Activated CD4-positive, alpha-beta T cell treated with anti-CD3 and anti-CD28 coated beads for 24 hours (primary cell): Measurements from ENCODE around the gene NDUFB8.
A peak's percentile ranks its signal among the peaks of the same experiment; 100 is the strongest.

Source experiments
- DNase-seq, 2 donors: peaks; one replicate each; pipeline ENCODE4 v3.0.0-alpha.2; 2020; ENCODE audit warnings: low read depth in 2 of 2

The NDUFB8 gene

GRCh38 chr10:100535715-100536353 is 6.2 kb upstream of the NDUFB8 start, which contains the start of gene HIF1AN:
Gene HIF1AN, plus strand, starts transcription at chr10:100535943. Its CDS starts 16 bp downstream, at chr10:100535959.
- peak; percentile 73 to 82 for DNase-seq

GRCh38 chr10:100535338-100535714 is 5.7 kb upstream of the NDUFB8 start:
- DNase-seq: no peak

GRCh38 chr10:100534726-100535125 is 5.1 kb upstream of the NDUFB8 start:
- DNase-seq: no peak

- DNase-seq: no peak
These were observed 2.1 kb upstream of the NDUFB8 start for GRCh38 chr10:100531761-100532160.

- no peak for DNase-seq
These were observed 673 bp downstream of the NDUFB8 start for GRCh38 chr10:100528921-100529474.

- DNase-seq: no peak
These were observed 1.4 kb downstream of the NDUFB8 start for GRCh38 chr10:100528123-100528886.

GRCh38 chr10:100524638-100525037 is 5.0 kb downstream of the NDUFB8 start:
- DNase-seq: no peak

- DNase-seq: no peak
These were observed 5.5 kb downstream of the NDUFB8 start for GRCh38 chr10:100524206-100524605.

GRCh38 chr10:100522945-100523344 is 6.7 kb downstream of the NDUFB8 start:
- no peak for DNase-seq

- no peak for DNase-seq
These were observed 7.4 kb downstream of the NDUFB8 start for GRCh38 chr10:100522107-100522801.

- DNase-seq: no peak
These were observed 8.9 kb downstream of the NDUFB8 start for GRCh38 chr10:100520811-100521210.

- no peak for DNase-seq
These were observed 10.2 kb downstream of the NDUFB8 start, which contains the start of gene SEC31B for GRCh38 chr10:100519311-100520051. Gene SEC31B, minus strand, starts transcription at chr10:100519861. Its CDS starts 2,909 bp downstream, at chr10:100516952.

- peak; percentile 43 to 49 for DNase-seq
These were observed 10.9 kb downstream of the NDUFB8 start for GRCh38 chr10:100518761-100519241.

GRCh38 chr10:100516847-100517246 is 12.8 kb downstream of the NDUFB8 start:
- no peak for DNase-seq

GRCh38 chr10:100515612-100516011 is 14.1 kb downstream of the NDUFB8 start:
- DNase-seq: no peak

- DNase-seq: peak; percentile 34 to 38
These were observed 18.9 kb downstream of the NDUFB8 start for GRCh38 chr10:100510533-100511308.

GRCh38 chr10:100509241-100509840 is 20.3 kb downstream of the NDUFB8 start:
- DNase-seq: peak in 1 of 2 donors; percentile 26

GRCh38 chr10:100508691-100509150 is 20.9 kb downstream of the NDUFB8 start:
- peak; percentile 19 to 29 for DNase-seq

GRCh38 chr10:100508266-100508665 is 21.4 kb downstream of the NDUFB8 start:
- no peak for DNase-seq

- DNase-seq: no peak
These were observed 22.3 kb downstream of the NDUFB8 start for GRCh38 chr10:100507357-100507732.
